ENCODE results near the gene SOX14. TPM values are rescaled to one million over a fixed set of nuclear protein-coding genes. Genes with fewer than 3 reads are reported as not detected.

The SOX14 gene
- polyA plus RNA-seq, 4 donors, result not detected

Other genes starting within 250 kb of the SOX14 start
- 1 to 10 TPM in 2 of 4 donors, under 1 TPM in 2; 0.65 to 3.7 (median 1.9) TPM for gene CLDN18, start 245.8 kb downstream of the SOX14 start, polyA plus RNA-seq (ENCODE audit: insufficient read length in 4 of 4)